GM21825 (cell line): ENCODE measurements around the gene FAF1.

Experiments
- ATAC-seq: cut with Tn5 transposase; IDR thresholded peaks from one replicate; pipeline ENCODE4 v1.9.1; 2021; ENCODE audit warnings: mild to moderate bottlenecking, moderate library complexity; ENCODE audit not compliant: unreplicated experiment

The FAF1 gene

GRCh38 chr1:50978852-50979781, 19.1 kb upstream of the FAF1 start:
- no peak for ATAC-seq

- ATAC-seq: peak; percentile 37
These were observed 18.2 kb upstream of the FAF1 start for GRCh38 chr1:50978144-50978851.

- ATAC-seq: peak; percentile 47
These were observed 17.6 kb upstream of the FAF1 start for GRCh38 chr1:50977575-50978143.

GRCh38 chr1:50976890-50977574, 17.0 kb upstream of the FAF1 start:
- peak; percentile 64 for ATAC-seq

GRCh38 chr1:50976111-50976889, 16.2 kb upstream of the FAF1 start:
- ATAC-seq: peak; percentile 1

GRCh38 chr1:50975436-50975835, 15.4 kb upstream of the FAF1 start:
- no peak for ATAC-seq

GRCh38 chr1:50974618-50974935, 14.5 kb upstream of the FAF1 start:
- no peak for ATAC-seq

GRCh38 chr1:50973875-50974617, 14.0 kb upstream of the FAF1 start:
- ATAC-seq: no peak

GRCh38 chr1:50973255-50973654, 13.2 kb upstream of the FAF1 start:
- no peak for ATAC-seq

- no peak for ATAC-seq
These were observed 12.7 kb upstream of the FAF1 start for GRCh38 chr1:50972766-50973165.

- ATAC-seq: no peak
These were observed 11.8 kb upstream of the FAF1 start for GRCh38 chr1:50971748-50972305.

- ATAC-seq: no peak
These were observed 11.0 kb upstream of the FAF1 start for GRCh38 chr1:50970931-50971582.

- ATAC-seq: no peak
These were observed 10.4 kb upstream of the FAF1 start for GRCh38 chr1:50970509-50970887.

GRCh38 chr1:50969611-50970508, 9.8 kb upstream of the FAF1 start, which contains the start of gene CDKN2C:
Gene CDKN2C (plus strand): TSS chr1:50970245. CDS start chr1:50970369, 124 bp downstream.
- ATAC-seq: peak; percentile 30

GRCh38 chr1:50968821-50969610, 8.9 kb upstream of the FAF1 start:
- ATAC-seq: peak; percentile 23

- ATAC-seq: peak; percentile 53
These were observed 8.2 kb upstream of the FAF1 start for GRCh38 chr1:50968158-50968820.
